Middle frontal gyrus (tissue), 1 donor: ENCODE data around the gene MYOCOS.
"Not testable (repeated sequence)": the region's sequence is repeated elsewhere in the genome, so short reads cannot be mapped to it uniquely, and the experiment has no call there.

Experiments used
- DNase-seq: peaks from one replicate; pipeline ENCODE4 v3.0.0-alpha.2; 2015; ENCODE audit warnings: low spot score; ENCODE audit errors: extremely low spot score

MYOCOS gene

DNA sequence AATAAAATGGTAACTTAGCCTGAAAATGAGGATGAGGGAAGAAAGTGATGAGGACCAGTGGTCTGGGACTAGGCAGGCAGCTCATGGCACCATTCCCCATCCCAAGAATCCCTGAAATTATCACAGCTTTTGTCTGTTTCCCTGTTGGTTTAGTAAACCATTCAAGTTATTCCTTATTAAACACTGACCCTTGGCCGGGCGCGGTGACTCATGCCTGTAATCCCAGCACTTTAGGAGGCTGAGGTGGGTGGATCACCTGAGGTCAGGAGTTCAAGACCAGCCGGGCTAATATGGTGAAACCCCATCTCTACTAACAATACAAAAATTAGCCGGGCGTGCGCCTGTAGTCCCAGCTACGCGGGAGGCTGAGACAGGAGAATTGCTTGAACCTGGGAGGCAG, 34.2 kb downstream of the MYOCOS start:
- not testable (repeated sequence) for DNase-seq

DNA sequence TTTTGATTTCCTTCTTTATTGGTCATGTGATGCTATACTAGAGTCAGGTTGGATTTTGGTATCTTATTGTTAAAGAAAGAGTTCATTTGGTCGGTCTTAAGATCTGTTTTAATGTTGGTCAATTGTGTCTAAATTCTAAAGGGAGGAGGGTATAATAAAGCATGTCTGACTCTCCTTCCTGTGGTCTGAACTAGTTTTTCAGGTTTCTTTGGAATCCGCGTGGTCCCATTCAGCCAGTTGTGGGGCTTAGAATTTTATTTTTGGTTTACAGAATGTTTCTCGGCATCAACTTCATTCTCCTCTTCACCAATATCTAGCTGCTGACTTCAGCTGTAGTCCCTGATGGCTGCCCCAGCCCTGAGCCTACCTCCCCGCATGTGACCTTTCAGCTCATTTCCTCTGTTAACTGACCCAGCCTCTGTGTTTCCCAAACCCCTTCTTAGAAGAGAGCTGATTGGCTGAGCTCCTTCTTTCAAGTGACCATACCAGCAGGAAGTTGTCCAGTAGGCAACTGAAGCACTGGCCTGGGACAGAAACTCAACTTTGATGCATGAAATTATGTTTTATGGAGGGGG, 39.1 kb downstream of the MYOCOS start:
- DNase-seq = no peak

DNA sequence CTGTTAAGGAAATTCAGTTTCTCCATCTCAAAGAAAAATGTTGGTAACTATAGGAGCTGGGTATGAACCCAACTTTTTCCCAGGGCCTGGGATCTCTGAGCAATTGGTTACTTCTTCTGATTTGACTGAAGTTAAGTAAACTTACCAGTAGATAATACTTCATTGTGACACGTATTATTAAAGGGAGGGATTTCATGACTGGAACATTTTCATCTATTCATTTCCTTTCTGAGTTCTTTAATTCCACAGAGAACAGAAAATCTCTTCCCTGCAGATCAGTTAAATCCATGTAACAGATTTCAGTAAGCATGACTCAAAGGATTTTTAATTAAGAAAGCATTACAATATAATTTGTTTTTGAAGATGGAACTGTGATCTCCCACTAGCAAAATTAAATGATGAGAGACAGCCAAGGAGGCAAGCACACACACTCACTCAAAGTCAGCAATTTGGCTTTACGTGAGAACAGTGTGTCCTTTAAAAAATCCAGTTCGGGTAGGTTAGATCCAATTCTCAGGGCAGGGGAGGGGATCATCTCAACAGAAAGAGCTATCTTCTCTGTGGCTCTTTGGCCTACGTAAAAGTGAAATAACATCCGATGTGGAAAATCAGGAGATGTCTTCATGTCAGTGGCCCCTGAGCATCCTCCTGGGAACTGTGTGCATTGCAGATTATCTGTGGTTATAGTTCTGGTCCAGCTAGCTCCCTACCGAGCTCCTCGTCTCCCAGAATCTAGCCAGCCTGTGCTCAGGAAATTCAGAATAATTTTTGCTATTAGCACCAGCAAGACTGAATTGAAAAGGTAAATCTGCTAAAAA, 41.2 kb downstream of the MYOCOS start:
- no peak for DNase-seq

DNA sequence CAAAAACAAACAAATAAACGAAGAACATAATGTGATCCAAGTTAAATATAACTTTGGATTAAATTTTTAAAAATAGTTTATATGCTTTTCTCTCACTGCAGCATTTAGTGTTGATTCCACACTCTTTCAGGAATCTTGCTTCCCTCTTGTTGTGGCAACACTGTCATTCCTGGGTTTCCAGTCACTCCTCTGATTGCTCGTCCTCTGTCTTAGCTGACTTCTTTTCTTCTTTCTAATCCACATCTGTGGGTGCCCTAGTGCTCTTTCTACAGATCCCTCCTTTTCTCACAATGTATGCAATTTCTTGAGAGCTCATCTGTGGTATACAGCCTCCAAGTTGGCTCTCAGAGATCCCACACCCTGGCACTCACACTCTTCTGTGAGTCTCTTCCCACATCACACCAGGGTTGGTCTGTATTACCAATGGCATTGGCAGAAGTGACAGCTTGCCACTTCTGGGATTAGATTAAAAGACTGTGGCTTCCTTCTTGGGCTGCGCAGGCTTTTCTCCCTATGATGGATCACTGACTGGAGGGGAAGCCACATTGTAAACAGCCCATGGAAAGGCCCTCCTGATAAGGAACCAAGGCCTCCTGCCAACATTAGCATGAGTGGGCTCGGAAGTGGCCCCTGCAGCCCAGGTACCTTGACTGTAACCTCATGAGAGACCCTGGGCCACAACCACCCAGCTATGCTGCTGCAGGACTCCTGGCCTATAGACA, 42.0 kb downstream of the MYOCOS start:
- no peak for DNase-seq

DNA sequence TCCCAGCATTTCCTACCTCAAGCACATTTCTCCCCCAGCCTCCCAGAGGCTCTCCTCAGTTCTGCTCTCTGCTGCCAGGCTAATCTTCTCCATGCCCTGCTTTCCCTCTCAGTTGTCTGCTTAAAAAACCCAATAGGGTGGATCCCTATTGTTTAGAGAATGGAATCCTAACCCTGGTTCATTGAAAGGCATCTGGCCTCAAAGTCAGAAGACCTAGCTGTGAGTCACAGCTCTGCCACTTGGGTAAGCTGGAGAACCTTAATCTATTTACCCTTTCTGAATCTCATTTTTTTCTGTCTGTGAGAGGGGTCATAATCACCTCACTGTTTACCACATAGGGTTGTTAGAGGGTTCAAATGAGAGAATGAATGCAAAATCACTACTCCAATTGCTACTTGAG, 42.9 kb downstream of the MYOCOS start:
- no peak for DNase-seq

DNA sequence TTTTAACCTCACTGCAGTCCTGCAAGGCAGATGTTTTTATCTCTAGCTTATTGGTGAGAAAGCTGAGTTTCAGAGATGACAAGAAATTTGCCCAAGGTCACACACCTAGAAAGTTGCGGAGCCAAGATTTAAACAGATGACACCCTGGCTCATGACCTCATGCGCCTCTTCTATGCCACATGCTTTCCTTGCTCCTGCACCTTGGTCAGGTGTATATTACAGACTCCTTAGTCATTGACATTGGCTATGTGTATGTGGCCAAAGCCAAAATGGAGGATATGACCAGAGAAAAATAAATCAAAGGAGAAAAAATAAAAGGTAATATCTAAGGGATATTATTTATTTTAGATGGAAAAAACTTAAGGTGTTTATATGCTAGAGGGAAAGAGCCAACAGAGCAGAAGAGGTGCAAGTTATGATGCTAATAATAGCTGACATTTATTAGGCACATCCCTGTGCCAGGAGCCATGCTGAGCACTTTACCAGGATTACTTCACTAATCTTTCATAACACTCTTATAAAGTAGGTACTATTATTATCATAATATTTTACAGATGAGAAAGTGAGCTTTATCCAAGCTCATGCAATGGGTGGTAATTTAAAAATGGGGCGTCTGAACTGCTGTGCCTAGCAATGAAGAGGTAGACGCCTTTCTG, 44.2 kb downstream of the MYOCOS start:
- DNase-seq = no peak

DNA sequence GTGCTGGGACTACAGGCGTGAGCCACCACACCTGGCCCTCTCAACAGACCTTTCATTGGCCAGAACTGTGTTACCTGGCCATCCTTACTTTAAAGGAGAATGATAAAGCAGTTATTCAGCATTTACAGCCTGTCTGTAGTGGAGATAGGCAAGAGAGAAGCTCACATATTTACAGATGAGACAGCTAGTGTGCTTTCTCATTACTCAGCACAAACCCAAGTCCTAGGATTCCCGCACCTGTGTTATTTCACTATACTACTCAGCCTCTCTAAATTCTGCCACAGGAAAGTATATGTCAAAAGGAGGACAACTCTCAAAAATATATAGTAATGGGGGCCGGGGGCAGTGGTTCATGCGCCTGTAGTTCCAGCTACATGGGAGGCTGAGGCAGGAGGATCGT, 46.3 kb downstream of the MYOCOS start:
- no peak for DNase-seq

DNA sequence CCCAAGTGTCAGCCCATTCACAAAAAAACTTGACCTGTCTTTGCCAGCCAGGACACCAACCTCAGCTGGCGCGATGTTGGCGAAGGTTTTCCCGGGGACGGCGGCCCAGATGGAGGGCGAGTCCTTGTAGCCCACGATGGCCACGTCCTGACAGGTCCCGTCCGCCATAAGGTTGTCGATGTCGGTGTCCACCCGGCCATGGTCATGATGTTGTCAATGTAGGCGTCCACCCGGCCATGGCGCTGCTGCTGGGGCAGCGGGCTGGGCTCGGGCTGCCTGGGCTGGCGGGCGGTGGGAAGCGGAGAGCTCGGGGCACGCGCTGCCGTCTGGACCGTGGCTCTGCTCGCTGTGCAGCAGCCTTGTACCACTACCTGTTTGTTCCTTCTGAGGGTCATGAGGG, 48.7 kb downstream of the MYOCOS start:
- DNase-seq = no peak

DNA sequence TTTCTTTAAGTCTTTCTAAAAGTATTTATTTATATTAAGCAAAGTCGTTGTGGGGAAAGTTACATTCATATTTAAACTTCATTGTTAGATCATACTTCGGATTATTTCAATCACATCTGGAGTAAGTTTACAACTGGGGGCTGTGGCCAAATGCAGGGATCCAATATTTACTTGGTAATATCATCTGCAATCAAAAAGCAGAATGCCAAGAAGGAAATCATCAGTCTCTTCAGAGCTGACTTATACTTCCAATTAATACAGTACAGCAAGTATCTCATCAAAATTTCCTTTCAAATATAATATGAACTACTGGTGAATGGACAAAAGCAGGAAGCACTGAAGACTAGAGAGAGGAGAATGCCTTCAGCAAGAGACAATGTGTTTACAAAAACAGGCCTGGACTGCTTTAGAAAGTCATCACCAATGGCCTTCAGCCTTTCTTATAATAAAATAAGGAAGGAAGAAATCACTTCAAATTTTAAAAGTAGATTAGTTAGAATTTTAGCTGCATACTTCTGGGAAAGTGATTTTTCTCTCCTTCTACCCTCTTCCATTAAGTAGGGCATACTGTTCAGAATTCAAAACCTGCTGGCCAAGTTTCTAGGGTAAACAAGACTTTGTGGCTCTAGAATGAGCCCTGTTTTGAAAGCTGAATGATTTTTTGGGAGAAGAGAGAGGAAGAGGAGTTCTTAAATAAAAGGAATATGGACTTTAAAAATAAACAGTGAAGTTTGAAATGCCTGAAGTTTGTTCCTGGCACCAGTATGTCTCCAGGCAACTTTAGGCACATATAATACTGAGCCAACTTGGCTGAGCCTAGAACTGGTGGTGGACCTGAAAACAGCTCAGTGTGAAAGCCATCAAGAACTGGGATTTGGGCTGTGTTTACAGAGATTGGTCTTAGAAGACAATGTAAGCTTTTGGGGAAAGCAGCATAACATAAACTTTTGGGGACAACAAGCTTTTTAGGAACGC, 52.7 kb downstream of the MYOCOS start:
- DNase-seq = no peak
